ENCODE results near the gene PIK3CD. TPM values are rescaled to one million over a fixed set of nuclear protein-coding genes. Genes with fewer than 3 reads are reported as not detected.

Gene PIK3CD
- total and polyA plus RNA-seq, 2 experiments from 2014 or later, result 6.6 to 32.1 TPM

- TF ChIP-seq REST (IDR thresholded peaks at IDR 0.05; ENCODE audit: unreplicated experiment) (no peak), EZH2phosphoT487 (IDR thresholded peaks at IDR 0.05; ENCODE audit: unreplicated experiment) (no peak), EZH2 (IDR thresholded peaks at IDR 0.05; ENCODE audit: low read depth, unreplicated experiment) (no peak), STAT1 (IDR thresholded peaks at IDR 0.05; ENCODE audit: unreplicated experiment) (no peak), CTCF (conservative IDR thresholded peaks at IDR 0.05; ENCODE audit: low read depth in 2 of 2) (no peak), CREB1 (CRISPR knock-in tag; IDR thresholded peaks at IDR 0.05; ENCODE audit: low read depth) (no peak), ZNF331 (CRISPR knock-in tag; IDR thresholded peaks at IDR 0.05; ENCODE audit: low read depth) (no peak), ZNF114 (CRISPR knock-in tag; IDR thresholded peaks at IDR 0.05) (no peak), JUNB (IDR thresholded peaks at IDR 0.05; ENCODE audit: unreplicated experiment) (no peak), NANOG (IDR thresholded peaks at IDR 0.05; ENCODE audit: borderline replicate concordance) (no peak)
- TF ChIP-seq, protein P1, sequence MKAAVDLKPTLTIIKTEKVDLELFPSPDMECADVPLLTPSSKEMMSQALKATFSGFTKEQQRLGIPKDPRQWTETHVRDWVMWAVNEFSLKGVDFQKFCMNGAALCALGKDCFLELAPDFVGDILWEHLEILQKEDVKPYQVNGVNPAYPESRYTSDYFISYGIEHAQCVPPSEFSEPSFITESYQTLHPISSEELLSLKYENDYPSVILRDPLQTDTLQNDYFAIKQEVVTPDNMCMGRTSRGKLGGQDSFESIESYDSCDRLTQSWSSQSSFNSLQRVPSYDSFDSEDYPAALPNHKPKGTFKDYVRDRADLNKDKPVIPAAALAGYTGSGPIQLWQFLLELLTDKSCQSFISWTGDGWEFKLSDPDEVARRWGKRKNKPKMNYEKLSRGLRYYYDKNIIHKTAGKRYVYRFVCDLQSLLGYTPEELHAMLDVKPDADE (IDR thresholded peaks at IDR 0.05), result no peak
Observed at GRCh38 chr1:9610548-9610947, 41.0 kb upstream of the PIK3CD start (continued).

DNA sequence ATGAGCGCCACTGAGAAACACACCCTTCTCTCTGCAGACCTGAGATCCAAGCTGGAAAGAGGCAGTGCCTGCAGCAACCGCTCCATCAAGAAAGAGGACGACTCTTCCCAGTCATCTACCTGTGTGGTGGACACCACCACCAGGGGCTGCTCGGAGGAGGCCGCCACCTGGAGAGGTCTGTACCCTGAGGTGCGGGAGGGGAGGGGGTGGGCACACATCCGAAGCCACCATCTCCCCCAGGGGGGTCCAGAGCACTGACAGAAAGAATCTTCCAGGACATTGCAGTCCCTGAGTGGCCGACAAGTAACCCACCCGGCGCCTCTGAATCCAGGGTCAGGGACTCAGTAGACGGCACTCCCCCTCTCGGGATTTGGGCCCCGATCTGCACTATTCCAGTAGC lies 39.8 kb upstream of the PIK3CD start:
- Histone ChIP-seq H2AFZ (no peak overlapping the region), H4K20me1 (replicated peaks; ENCODE audit: insufficient read depth) (no peaks in the 10 kb centered on the region), H3K79me2 (replicated peaks; ENCODE audit: insufficient read depth) (no peaks in the 10 kb centered on the region), H3K36me3 (ENCODE audit: insufficient read depth) (0 out of 2 replicates have a peak, but pooled peaks cover 3% of the 10 kb centered on the region), H3K4me2 (no peak overlapping the region), H3K4me3 (no peak overlapping the region), H3F3A (replicated peaks; ENCODE audit: low read depth) (no peaks in the 10 kb centered on the region), H3K4me1 (ENCODE audit: insufficient read depth) (no peaks in the 10 kb centered on the region), H3K9me2 (ENCODE audit: insufficient read depth) (no peaks in the 10 kb centered on the region), H3K27ac (ENCODE audit: low read depth) (no peak overlapping the region), H3K27me3 (ENCODE audit: insufficient read depth) (no peaks in the 10 kb centered on the region)
- H3K4me3 Mint-ChIP-seq, result no peak overlapping the region
- H3K27me3 Mint-ChIP-seq (ENCODE audit: insufficient read depth, low read depth, poor library complexity), result peaks cover 14% of the 10 kb centered on the region
- H3K4me1 Mint-ChIP-seq, result peaks cover 4% of the 10 kb centered on the region; the same call in 2 of the 3 replicates
- no peak for ATAC-seq
- H3K27ac Mint-ChIP-seq, result no peak overlapping the region
- no peak for DNase-seq (ENCODE audit: low spot score)
- H3K9me3 Mint-ChIP-seq, result no peaks in the 10 kb centered on the region
- H3K36me3 Mint-ChIP-seq (ENCODE audit: low read depth), result peaks cover 12% of the 10 kb centered on the region; the same call in 2 of the 3 replicates
- TF ChIP-seq STAT1 (IDR thresholded peaks at IDR 0.05; ENCODE audit: unreplicated experiment) (no peak), NANOG (IDR thresholded peaks at IDR 0.05; ENCODE audit: borderline replicate concordance) (no peak), JUNB (IDR thresholded peaks at IDR 0.05; ENCODE audit: unreplicated experiment) (no peak), ZNF331 (CRISPR knock-in tag; IDR thresholded peaks at IDR 0.05; ENCODE audit: low read depth) (no peak), EZH2 (IDR thresholded peaks at IDR 0.05; ENCODE audit: low read depth, unreplicated experiment) (no peak)
- TF ChIP-seq, protein P1 (IDR thresholded peaks at IDR 0.05), result no peak
